Pancreas (tissue), 10 donors: ENCODE data around the gene PITPNC1. TPM values are rescaled to one million over a fixed set of nuclear protein-coding genes. Genes with fewer than 3 reads are reported as not detected.

ENCODE experiments used
- ATAC-seq, 4 donors: fragments of 200-7000 bp; cut with Tn5 transposase; one replicate each; pipeline versions ENCODE4 v1.8.0 to v1.9.1; 2020; ENCODE audit warnings: mild to moderate bottlenecking in 4 of 4, moderate library complexity in 4 of 4
- DNase-seq, 6 donors: peaks; one replicate each; pipeline ENCODE4 v3.0.0-alpha.2; 2020
- FAIRE-seq: peaks from 2 replicates; lab custom pipeline; 2012; peaks lifted over from hg19 to GRCh38; lab: Jason Lieb, UNC
- H3K27ac ChIP-seq, 4 donors: fragments of 200-600 bp; sonication (generic); 1 replicate in 3 of 4; 2 replicates in 1 of 4; pipeline versions ENCODE4 v1.5.0 to v1.8.0; 2020
- H3K27me3 ChIP-seq, 4 donors: fragments of 200-600 bp; one replicate each; pipeline ENCODE4 v1.8.0; 2021
- H3K36me3 ChIP-seq, 3 donors: fragments of 200-600 bp; sonication (generic) in 1 of 3; one replicate each; pipeline versions ENCODE4 v1.5.0 to v1.8.0; 2020 to 2021
- H3K4me1 ChIP-seq, 3 donors: fragments of 200-600 bp; one replicate each; pipeline ENCODE4 v1.8.0; 2021
- H3K4me3 ChIP-seq, 4 donors: fragments of 200-600 bp; sonication (generic) in 2 of 4; one replicate each; pipeline versions ENCODE4 v1.5.0 to v1.8.0; 2020 to 2021
- H3K9me3 ChIP-seq, 4 donors: fragments of 200-600 bp; one replicate each; pipeline ENCODE4 v1.8.0; 2021
- WGBS, 2 donors: extraction: QIAGEN DNeasy Blood & Tissue Kit; methylation state at CpG; one replicate each; pipeline ENCODE4 v1.1.7; 2013; 5-methylcytosine and 5-hydroxymethylcytosine counted together
- intact Hi-C, 3 donors: fragments of 100-400 bp; cut with DNase I; formaldehyde crosslinking; loops; one replicate each; pipeline versions ENCODE4 v1.11.1 to v1.14.2; 2022
- polyA plus RNA-seq, 2 donors: library from polyadenylated mRNA; stranded (reverse); fragments of 200-250 nt; gene quantifications; one replicate each; pipeline ENCODE4 v1.2.3, GENCODE V29; 2013
- total RNA-seq, 6 donors: library from RNA; stranded (reverse); fragmentation: NEBNext Ultra II Directional in 4 of 6; extraction: Animal tissue kit (Norgen Biotek cat#: 25700) in 4 of 6; gene quantifications; one replicate each; pipeline versions ENCODE4 v1.2.1 to v1.2.4, GENCODE V29; 2021 to 2023
- TF ChIP-seq, protein P1 (sequence below), 4 donors: fragments of 200-600 bp; sonication (generic) in 3 of 4; IDR thresholded peaks; one replicate each; pipeline versions ENCODE4 v1.5.0 to v1.8.0; 2021; ENCODE audit warnings: antibody characterized with exemption in 4 of 4
- donor health status: healthy with polysubstance abuse.
- donor health status: DM: no; HTN: no; CAD: no; lungs with moderate emphysema.
- donor health status: DM: no; HTN: no; CAD: no.
- donor health status: control.
- donor health status: control.
- donor health status: Bipolar disorder and iron deficiency.
- donor health status: DM: yes; HTN: yes; CAD: no.
- donor health status: DM: no; HTN: no; CAD: no.
- donor health status: DM: no; HTN: no; CAD: no.
- donor health status: DM: yes; HTN: yes; CAD: no.

The PITPNC1 gene
- total and polyA plus RNA-seq, 8 donors, result 9.5 to 28.8 (median 24.4) TPM

GRCh38 chr17:67484261-67484660, 107.2 kb downstream of the PITPNC1 start:
- no peak overlapping the region for H3K4me3 ChIP-seq
- WGBS, 2 donors, result 94 to 97% methylated on average over 4 of the region's 4 CpGs
- H3K36me3 ChIP-seq, result no peaks in the 10 kb centered on the region
- ATAC-seq (no peak), FAIRE-seq (no peak), DNase-seq (no peak)
- no peaks in the 10 kb centered on the region for H3K4me1 ChIP-seq
- no peaks in the 10 kb centered on the region for H3K9me3 ChIP-seq
- intact Hi-C loops, result no loop called here
- TF ChIP-seq, protein P1, sequence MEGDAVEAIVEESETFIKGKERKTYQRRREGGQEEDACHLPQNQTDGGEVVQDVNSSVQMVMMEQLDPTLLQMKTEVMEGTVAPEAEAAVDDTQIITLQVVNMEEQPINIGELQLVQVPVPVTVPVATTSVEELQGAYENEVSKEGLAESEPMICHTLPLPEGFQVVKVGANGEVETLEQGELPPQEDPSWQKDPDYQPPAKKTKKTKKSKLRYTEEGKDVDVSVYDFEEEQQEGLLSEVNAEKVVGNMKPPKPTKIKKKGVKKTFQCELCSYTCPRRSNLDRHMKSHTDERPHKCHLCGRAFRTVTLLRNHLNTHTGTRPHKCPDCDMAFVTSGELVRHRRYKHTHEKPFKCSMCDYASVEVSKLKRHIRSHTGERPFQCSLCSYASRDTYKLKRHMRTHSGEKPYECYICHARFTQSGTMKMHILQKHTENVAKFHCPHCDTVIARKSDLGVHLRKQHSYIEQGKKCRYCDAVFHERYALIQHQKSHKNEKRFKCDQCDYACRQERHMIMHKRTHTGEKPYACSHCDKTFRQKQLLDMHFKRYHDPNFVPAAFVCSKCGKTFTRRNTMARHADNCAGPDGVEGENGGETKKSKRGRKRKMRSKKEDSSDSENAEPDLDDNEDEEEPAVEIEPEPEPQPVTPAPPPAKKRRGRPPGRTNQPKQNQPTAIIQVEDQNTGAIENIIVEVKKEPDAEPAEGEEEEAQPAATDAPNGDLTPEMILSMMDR (IDR thresholded peaks at IDR 0.05), result no peak
- H3K27ac ChIP-seq, result no peak overlapping the region
- H3K27me3 ChIP-seq, result no peaks in the 10 kb centered on the region

- FAIRE-seq, result no peak
Observed at GRCh38 chr17:67485666-67486065, 108.6 kb downstream of the PITPNC1 start.

GRCh38 chr17:67487506-67487905, 110.4 kb downstream of the PITPNC1 start:
- TF ChIP-seq, protein P1 (IDR thresholded peaks at IDR 0.05), result no peak
- H3K36me3 ChIP-seq, result no peaks in the 10 kb centered on the region
- no peaks in the 10 kb centered on the region for H3K27me3 ChIP-seq
- intact Hi-C loops, result no loop called here
- no peaks in the 10 kb centered on the region for H3K9me3 ChIP-seq
- H3K4me1 ChIP-seq, result peaks cover 13 to 21% (median 18%) of the 10 kb centered on the region in 3 donors
- no peak overlapping the region for H3K27ac ChIP-seq
- ATAC-seq (no peak), FAIRE-seq (no peak), DNase-seq (no peak)
- 80 to 82% methylated on average over 7 of the region's 7 CpGs for WGBS, 2 donors
- H3K4me3 ChIP-seq, result no peak overlapping the region

More at GRCh38 chr17:67485666-67486065, 108.6 kb downstream of the PITPNC1 start:
- TF ChIP-seq, protein P1 (IDR thresholded peaks at IDR 0.05), result no peak
- Histone ChIP-seq H3K27ac (no peak overlapping the region), H3K27me3 (no peaks in the 10 kb centered on the region), H3K4me1 (peaks cover 5 to 7% (median 7%) of the 10 kb centered on the region in 3 donors), H3K4me3 (no peak overlapping the region), H3K9me3 (no peaks in the 10 kb centered on the region), H3K36me3 (no peaks in the 10 kb centered on the region)
- intact Hi-C loops, result no loop called here
- ATAC-seq, result no peak
- DNase-seq, result no peak
- 95 to 96% methylated on average over 7 of the region's 7 CpGs for WGBS, 2 donors

DNA sequence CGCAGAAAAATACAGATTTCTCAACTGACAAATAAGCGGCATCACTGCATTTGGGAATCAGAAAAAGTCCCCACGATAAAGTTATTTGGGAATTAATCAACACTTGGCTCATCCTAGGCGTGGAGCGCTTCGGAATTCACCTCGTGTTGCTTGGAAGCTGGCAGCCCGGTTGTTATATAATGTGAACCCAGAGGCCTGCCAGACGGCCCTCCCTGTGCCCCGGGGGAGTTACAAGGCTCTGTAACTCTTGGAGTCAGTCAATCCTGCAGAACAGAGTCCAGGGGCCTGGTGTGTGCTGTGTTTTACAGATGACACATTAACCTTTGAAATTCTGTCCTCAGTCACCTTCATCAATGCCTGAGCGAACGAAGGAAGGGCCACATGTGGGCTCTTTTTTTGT, 111.1 kb downstream of the PITPNC1 start:
- ATAC-seq, result no peak
- intact Hi-C loops, result no loop called here

GRCh38 chr17:67488768-67489167, 111.7 kb downstream of the PITPNC1 start:
- FAIRE-seq, result no peak

More for the DNA sequence above, 111.1 kb downstream of the PITPNC1 start:
- peaks cover 13 to 23% (median 18%) of the 10 kb centered on the region in 3 donors for H3K4me1 ChIP-seq
- H3K36me3 ChIP-seq, result no peaks in the 10 kb centered on the region
- TF ChIP-seq, protein P1 (IDR thresholded peaks at IDR 0.05), result no peak
- FAIRE-seq, result no peak
- DNase-seq, result peak in 1 of 6 donors; percentile 23
- H3K4me3 ChIP-seq, result no peak overlapping the region
- H3K27ac ChIP-seq, result no peak overlapping the region
- 64 to 65% methylated on average over 12 of the region's 12 CpGs for WGBS, 2 donors
- H3K27me3 ChIP-seq, result no peaks in the 10 kb centered on the region
- no peaks in the 10 kb centered on the region for H3K9me3 ChIP-seq

More at GRCh38 chr17:67488768-67489167, 111.7 kb downstream of the PITPNC1 start:
- Histone ChIP-seq H3K4me1 (peaks cover 13 to 25% (median 18%) of the 10 kb centered on the region in 3 donors), H3K36me3 (no peaks in the 10 kb centered on the region), H3K4me3 (no peak overlapping the region), H3K27ac (no peak overlapping the region), H3K27me3 (no peaks in the 10 kb centered on the region), H3K9me3 (no peaks in the 10 kb centered on the region)
- intact Hi-C loops, result no loop called here
- ATAC-seq (no peak), DNase-seq (no peak)
- TF ChIP-seq, protein P1 (IDR thresholded peaks at IDR 0.05), result no peak
- 95 to 98% methylated on average over 4 of the region's 4 CpGs for WGBS, 2 donors
